GM12873 (cell line): ENCODE data around the gene MYEOV.

Experiments used
- TF ChIP-seq, protein P1 (sequence below): IDR thresholded peaks from 2 replicates; pipeline ENCODE4 v1.5.1; 2012; ENCODE audit warnings: low read depth, mild to moderate bottlenecking, moderate library complexity, low read length, control low read depth; ENCODE audit not compliant: insufficient read depth; ENCODE audit errors: missing control alignments

MYEOV gene

DNA sequence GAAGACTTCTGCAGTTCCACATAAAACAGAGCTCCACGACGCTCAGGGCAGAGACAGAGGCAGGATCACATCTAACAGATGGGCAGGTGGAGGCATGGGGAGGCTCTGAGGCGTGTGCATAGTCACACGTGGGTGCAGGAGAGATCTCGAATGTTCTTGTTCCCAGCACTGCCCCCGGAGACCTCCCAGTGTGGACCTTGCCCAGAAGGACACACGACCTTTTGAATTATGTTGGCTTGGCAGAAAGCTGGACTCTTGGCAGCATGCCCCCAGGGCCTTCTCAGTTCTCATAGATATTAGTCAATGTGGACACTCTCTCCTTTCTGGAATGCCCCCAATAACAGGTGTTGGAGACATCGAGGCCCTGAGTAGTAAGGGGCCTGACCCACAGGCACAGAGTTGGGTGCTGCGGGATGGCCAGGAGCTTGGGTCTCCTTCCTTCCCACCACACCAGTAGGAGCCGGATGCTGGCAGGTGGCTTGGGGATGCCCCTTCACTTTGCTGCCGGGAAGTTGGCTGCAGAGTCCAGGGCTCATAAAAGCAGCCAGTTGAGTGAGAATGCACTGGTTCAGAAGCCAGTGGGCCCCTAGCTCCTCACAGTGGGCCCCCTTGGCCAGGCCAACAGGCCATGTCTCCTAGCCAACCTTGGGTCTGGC lies 12.1 kb downstream of the MYEOV start:
- TF ChIP-seq, protein P1, sequence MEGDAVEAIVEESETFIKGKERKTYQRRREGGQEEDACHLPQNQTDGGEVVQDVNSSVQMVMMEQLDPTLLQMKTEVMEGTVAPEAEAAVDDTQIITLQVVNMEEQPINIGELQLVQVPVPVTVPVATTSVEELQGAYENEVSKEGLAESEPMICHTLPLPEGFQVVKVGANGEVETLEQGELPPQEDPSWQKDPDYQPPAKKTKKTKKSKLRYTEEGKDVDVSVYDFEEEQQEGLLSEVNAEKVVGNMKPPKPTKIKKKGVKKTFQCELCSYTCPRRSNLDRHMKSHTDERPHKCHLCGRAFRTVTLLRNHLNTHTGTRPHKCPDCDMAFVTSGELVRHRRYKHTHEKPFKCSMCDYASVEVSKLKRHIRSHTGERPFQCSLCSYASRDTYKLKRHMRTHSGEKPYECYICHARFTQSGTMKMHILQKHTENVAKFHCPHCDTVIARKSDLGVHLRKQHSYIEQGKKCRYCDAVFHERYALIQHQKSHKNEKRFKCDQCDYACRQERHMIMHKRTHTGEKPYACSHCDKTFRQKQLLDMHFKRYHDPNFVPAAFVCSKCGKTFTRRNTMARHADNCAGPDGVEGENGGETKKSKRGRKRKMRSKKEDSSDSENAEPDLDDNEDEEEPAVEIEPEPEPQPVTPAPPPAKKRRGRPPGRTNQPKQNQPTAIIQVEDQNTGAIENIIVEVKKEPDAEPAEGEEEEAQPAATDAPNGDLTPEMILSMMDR = no peak

DNA sequence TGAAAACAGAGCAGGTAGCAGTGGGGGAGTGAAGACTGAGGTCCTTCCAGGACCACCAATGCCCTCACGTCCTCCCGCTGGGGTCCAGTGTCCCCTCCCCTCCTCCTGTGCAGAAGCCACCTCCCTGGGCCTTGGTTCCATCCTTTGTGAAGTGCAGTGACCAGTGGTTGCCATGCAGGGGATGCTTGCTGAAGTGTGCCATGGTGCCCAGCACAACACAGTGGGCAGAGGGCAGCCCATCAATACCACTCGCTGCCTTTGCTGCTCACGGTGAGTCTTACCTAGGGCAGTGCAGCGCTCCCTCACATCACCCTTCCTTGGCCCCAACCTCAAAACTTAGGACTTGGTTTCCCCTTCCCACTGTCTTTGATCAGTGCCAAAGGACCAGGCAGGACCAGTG lies 12.9 kb downstream of the MYEOV start:
- TF ChIP-seq, protein P1 = no peak

DNA sequence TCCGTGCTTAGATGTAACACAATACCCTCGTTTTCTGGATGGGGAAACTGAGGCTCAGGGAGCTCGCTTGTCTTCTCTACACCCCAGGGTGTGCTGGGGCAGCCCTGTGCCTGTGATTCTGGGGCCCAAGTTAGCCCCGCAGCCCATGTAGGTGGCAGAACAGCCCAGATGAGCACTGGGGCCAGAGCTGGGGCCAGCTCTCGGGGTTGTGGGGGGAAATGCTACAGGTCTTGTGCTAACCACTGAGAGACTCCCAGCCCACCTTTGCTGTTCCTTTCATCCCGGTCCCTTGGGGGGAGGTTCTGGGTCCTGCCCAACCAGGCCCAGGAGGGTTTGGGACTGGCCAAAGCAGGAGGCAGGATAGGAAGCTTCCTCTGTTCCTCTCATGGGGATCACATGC lies 13.5 kb downstream of the MYEOV start:
- TF ChIP-seq, protein P1 = no peak

DNA sequence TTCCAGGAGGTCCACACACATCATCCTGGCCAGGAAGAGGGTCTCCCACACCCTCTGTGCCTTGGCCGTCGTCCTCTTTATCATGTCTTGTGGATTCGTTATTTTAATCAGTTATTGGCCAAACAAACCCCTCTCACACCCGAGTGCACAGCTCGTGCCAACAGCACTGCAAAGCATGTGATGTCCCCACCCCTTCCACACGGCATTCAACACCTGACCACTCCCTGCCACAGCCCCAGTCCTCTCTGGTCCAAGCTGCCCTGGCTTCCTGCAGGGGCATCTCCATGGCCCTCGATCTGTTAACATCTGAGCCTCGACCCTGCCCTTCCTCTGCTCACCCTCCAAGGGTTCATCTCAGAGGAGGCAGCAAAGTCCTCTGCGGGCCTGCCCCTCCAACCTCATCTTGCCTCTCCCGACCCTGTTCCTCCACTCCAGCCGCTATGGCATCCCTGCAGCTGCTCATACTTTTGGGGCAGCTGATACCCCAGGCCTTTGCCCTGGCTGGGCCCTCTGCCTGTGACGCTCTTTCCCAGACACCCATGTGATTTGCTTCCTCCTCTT lies 14.0 kb downstream of the MYEOV start:
- TF ChIP-seq, protein P1 = no peak

DNA sequence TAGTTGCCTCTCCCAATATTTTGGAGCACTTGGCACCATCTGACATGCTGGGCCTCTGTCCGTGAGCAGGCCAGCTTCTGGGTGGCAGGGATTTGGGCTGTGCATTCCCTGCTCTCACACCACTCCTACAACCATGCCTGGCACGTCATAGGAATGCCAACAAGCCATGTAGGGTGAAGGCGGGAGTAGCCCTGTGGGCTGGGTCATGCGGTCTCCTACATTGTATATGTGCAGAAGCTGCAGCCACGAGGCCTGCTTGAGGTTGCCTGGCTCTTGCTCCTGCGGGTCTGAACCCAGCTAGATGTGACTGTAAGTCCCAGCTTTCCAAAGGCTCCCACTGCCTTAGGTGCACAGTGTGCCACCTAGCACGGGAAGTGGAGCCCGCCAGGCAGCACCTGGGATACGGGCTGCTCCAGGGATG lies 14.5 kb downstream of the MYEOV start:
- TF ChIP-seq, protein P1 = no peak

DNA sequence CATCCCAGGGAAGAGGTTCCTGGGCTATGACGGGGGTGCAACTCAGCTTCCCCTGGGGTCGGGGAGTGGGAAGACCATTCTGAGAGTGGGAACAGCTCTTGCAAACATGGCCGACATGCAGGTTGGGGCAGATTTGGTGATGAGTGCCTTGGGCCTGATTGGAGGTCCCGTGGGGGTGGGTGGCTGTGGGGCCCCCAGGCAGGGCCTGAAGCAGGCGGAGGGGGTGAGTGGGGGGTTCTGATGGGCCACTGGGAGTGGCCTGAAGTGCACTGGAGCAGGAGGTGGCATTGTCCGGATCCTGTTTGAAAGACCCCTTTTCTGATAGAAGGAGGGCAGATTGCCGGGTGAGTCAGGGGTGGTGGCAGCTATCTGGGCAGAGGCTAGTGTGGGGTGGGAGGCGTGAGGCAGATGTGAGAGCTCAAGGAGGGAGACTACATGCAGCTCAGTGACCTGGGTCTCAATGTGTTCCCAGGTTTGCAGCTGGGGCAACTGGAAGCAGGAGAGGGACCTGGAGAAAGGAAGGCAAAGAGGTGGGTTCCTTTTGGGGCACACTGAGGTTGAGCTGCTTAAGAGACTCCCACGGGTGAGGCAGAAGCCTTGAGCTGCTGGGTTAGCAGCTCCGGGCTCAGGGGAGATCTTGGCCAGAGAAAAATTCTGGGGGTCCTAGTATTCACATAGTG lies 15.1 kb downstream of the MYEOV start:
- TF ChIP-seq, protein P1 = no peak

DNA sequence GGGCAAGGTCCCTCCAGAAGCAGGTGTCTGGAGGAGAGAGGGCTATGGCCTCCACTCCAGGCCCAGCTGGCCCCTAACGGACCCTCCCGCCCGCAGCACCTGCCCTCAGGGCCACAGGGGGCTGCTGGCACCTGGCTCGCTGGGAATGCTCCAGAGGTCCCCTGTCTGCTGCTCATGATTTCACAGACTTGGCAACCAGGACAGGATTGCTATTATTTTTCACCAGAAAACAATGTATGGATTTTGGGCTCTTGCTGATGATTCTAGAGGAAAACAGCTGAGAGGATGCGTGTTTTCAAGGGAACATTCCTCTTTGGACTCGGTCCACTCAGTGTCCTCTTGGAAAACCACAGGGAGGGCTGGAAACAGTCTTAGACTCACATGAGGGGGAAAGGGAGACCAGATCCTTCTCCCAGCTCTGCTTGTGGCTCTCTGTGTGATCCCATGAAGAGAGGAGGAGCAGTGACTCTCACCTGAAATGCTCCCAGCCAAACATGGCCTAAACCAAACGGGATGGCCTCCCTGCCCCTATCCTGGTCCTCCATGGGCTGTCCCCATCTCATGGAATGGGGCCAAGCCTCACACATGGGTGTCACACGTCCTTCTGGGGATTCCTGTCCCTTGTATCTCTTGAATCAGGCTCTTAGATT lies 15.8 kb downstream of the MYEOV start:
- TF ChIP-seq, protein P1 = no peak
